GM06990 (cell line): ENCODE measurements around the gene PRTG.

Source experiments
- DNase-seq: peaks from one replicate; pipeline ENCODE4 v3.0.0-alpha.2; 2011; ENCODE audit not compliant: insufficient read length; ENCODE audit errors: extremely low read depth
- H3K27me3 ChIP-seq: replicated peaks from 2 replicates; pipeline ENCODE4 v1.6.0; 2011; ENCODE audit warnings: low read length; ENCODE audit not compliant: control insufficient read depth, insufficient read depth
- H3K36me3 ChIP-seq: 2 replicates; pipeline ENCODE4 v1.5.1; 2011; ENCODE audit warnings: low read length; ENCODE audit not compliant: control insufficient read depth, insufficient read depth
- H3K4me3 ChIP-seq: replicated peaks from 2 replicates; pipeline ENCODE4 v1.5.1; 2011; ENCODE audit warnings: low read depth, mild to moderate bottlenecking, control low read depth, low read length
- TF ChIP-seq, protein P1 (sequence below): IDR thresholded peaks from 2 replicates; pipeline ENCODE4 v1.5.1; 2011; ENCODE audit warnings: low read length, control low read depth, mild to moderate bottlenecking, inconsistent platforms; ENCODE audit not compliant: insufficient read depth, poor library complexity, severe bottlenecking

PRTG gene

DNA sequence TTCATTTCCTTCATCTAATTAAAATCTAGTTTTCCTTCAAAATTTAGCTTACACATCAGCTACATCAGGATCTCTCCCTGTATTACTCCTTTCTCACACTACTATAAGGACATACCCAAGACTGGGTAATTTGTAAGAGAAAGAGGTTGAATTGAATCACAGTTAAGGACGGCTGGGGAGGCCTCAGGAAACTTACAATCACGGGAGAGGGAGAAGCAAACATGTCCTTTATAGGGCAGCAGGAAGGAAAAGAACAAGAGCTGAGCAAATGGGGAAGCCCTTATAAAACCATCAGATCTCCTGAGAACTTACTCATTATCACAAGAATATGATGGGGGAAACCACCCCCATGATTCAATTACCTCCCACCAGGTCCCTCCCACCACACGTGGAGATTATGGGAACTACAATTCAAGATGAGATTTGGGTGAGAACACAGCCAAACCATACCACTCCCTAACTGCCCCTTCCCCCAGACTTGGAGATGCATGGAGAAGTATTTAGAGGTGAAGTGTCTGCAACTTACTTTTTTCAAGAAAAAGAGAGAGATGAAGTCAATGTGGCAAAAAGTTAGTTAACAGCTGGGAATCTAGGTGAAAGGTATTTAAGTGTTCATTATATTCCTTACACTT is 21.3 kb downstream of the PRTG start:
- TF ChIP-seq, protein P1, sequence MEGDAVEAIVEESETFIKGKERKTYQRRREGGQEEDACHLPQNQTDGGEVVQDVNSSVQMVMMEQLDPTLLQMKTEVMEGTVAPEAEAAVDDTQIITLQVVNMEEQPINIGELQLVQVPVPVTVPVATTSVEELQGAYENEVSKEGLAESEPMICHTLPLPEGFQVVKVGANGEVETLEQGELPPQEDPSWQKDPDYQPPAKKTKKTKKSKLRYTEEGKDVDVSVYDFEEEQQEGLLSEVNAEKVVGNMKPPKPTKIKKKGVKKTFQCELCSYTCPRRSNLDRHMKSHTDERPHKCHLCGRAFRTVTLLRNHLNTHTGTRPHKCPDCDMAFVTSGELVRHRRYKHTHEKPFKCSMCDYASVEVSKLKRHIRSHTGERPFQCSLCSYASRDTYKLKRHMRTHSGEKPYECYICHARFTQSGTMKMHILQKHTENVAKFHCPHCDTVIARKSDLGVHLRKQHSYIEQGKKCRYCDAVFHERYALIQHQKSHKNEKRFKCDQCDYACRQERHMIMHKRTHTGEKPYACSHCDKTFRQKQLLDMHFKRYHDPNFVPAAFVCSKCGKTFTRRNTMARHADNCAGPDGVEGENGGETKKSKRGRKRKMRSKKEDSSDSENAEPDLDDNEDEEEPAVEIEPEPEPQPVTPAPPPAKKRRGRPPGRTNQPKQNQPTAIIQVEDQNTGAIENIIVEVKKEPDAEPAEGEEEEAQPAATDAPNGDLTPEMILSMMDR, result no peak
- no peak overlapping the region for H3K4me3 ChIP-seq
- no peaks in the 10 kb centered on the region for H3K27me3 ChIP-seq
- no peak for DNase-seq
- no peaks in the 10 kb centered on the region for H3K36me3 ChIP-seq

DNA sequence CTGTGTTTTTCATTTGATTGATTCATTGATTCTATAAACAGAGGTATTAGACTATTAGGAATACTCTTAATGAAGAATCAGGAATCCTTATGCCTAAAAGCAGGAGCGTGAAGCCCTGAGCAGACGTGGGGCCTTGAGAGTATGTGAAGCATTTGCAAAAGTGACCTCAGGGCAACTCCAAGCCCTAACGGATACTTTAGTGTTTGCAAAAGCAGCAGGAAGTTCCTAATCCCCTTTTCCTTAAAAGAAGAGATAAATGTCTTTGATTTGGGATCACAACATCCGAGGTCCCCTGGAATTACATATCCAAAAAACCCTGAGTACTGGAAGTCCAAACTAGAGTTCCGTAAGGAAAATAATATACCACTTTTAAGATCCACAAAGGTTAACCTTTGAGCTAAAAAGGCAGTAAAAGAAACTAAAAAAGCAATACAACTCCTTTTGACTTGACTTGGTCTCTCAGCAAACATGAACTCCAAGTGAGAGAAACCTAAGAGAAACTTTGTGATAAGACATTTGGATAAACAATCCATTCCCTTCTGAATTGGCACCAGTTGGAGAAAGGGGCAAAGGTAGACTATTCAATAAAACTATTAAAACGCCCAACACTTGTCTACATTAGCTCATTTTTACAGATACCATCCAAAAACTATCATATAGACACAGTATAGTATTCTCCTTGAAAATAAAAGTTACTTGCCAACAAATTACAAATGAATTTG is 27.4 kb downstream of the PRTG start:
- Histone ChIP-seq H3K36me3 (no peaks in the 10 kb centered on the region), H3K4me3 (no peak overlapping the region), H3K27me3 (no peaks in the 10 kb centered on the region; the same call in 1 of the 2 replicates)
- TF ChIP-seq, protein P1, result no peak
- DNase-seq, result no peak

DNA sequence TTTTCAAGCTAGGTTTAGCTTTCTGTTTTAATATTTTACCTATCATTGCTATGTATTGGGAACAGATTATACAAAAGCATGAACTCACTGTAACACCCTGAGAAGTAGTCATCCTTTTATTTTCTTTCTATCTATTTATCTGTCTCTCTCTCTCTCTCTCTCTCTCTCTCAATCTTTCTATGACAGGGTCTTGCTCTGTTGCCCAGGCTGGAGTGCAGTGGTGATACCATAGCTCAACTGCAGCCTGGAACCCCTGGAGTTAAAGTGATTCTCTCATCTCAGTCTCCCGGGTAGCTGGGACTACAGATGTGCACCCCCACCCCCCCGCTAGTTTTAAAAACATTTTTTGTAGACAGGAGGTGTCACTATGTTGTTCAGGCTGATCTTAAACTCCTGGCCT is 28.9 kb downstream of the PRTG start:
- H3K36me3 ChIP-seq, result no peaks in the 10 kb centered on the region
- TF ChIP-seq, protein P1, result no peak
- H3K4me3 ChIP-seq, result no peak overlapping the region
- no peak for DNase-seq
- H3K27me3 ChIP-seq, result no peaks in the 10 kb centered on the region; the same call in 1 of the 2 replicates

DNA sequence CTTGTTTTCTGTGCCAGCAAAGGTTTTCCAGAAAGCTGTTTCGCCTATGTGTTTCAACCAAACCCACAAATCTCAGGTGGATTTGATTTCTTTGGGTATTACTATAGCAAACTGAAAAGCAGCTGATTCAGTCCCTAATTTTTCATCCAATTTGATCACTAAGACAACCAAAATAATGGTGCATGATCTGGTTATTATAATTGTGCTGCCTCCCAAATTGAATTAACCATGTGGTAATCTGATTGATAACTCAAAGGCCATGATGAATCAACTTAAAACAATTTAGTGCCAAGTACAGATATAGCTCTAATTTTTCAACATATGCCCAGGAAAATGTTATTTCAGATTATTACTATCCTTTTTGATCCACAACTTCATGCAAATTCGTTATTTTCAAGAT is 30.6 kb downstream of the PRTG start:
- Histone ChIP-seq H3K4me3 (no peak overlapping the region), H3K36me3 (no peaks in the 10 kb centered on the region), H3K27me3 (no peaks in the 10 kb centered on the region; the same call in 1 of the 2 replicates)
- DNase-seq, result no peak
- TF ChIP-seq, protein P1, result no peak

DNA sequence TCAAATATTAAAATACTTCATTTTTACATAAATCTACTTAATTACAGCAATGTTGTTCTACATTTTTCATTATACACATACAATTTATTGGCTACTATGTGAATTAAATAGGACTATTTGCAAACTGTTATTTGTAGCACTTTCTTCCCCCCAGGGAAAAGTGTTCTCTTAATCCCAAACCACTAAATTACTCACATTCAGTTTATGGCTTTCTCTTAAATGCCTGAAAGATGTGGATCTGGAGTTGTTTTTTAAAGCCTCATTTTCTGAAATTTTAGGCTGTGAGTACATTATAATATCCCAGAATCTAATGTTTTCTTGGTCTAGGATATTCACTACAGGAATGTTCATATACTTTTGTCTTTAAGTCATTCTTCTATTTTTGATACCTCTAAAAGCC is 32.7 kb downstream of the PRTG start:
- Histone ChIP-seq H3K27me3 (no peaks in the 10 kb centered on the region; the same call in 1 of the 2 replicates), H3K36me3 (no peaks in the 10 kb centered on the region), H3K4me3 (no peak overlapping the region)
- no peak for DNase-seq
- TF ChIP-seq, protein P1, result no peak
